Right forelimb (tissue), 1 donor: ENCODE results near the gene GATAD2A.

ENCODE experiments used
- DNase-seq: peaks from one replicate; pipeline ENCODE4 v3.0.0-alpha.2; 2018

The GATAD2A gene

DNA sequence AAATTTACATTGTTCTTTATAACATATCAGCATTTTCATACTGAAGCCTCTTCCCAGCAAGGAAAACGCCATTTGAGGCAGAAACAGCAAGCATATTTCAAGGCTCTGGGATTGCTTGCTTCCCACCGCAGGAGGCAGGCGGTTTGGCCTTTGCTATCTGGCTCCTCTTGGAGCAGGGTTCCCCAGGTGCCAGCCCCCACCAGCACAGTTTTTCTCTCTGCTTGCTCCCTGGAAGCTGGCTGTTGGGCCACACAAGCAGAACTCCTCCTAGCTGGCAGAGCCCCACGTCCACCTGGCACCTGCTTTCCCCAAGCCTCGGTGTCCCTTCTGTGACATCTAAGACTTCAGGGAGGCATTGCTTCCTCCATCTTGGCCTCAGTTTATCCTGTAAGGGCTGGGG is 16.7 kb downstream of the GATAD2A start:
- DNase-seq: no peak

DNA sequence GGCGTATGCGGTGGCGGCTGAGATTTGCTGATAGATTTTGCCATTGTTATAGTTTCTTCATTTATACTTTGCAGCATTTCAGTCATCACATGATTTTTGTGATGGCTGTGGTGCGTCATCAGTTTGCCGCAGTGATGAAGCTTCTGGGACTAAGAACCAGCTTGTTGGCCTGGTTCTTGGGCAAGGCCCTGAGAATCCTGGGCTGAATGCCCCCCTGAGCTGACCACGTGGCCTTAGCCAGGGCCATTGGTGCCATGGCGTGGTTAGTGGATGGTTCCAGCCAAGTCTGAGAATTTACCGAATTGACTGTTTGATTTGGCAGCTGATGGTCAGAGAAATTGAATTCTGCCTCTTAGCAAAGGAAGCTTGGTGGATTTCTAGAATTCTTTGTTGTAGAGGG is 17.8 kb downstream of the GATAD2A start:
- no peak for DNase-seq

GRCh38 chr19:19425170-19425875 is 19.8 kb downstream of the GATAD2A start:
- no peak for DNase-seq

GRCh38 chr19:19426216-19426615 is 20.7 kb downstream of the GATAD2A start:
- DNase-seq: no peak

GRCh38 chr19:19426799-19427198 is 21.3 kb downstream of the GATAD2A start:
- DNase-seq: no peak

- DNase-seq: no peak
These were observed 21.8 kb downstream of the GATAD2A start for GRCh38 chr19:19427302-19427701.

DNA sequence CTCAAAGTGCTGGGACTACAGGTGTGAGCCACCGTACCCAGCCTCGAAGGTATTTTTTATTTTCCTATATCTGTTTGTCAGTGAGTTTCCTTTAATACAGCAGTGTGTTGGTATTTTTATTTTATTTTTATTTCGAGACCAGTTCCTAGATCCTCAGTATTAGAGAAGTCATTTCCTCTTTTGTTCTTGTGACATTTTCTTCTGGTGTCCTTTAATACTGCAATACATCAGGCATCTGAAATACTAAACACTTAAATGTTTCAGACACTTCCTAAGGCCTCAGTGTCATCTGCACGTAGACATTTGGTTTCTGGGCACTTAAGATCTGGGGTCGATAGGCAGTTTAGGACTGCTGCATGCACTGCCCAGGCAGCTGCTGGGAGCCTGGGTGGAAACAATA is 22.5 kb downstream of the GATAD2A start:
- no peak for DNase-seq

DNA sequence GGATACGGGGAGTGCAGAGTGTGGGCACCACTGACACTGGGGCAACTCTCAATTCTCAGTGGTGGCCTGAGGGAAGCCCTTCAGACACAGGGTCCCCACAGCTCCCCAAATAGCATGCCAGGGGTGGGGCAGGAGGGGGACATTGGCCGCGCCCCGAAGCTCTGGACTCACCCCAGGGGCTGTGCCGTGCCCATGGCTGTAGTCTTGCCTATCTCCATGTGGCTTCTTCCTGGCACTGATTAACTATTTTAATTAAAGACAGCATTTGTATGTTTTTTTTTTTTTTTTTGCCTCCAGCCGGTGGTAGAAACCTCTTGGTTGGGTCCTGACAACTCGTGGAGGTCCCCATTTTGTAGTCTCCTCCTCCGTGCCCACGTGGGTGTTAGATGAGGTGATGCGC is 23.3 kb downstream of the GATAD2A start:
- DNase-seq: no peak

- no peak for DNase-seq
These were observed 23.9 kb downstream of the GATAD2A start for GRCh38 chr19:19429361-19429760.

DNA sequence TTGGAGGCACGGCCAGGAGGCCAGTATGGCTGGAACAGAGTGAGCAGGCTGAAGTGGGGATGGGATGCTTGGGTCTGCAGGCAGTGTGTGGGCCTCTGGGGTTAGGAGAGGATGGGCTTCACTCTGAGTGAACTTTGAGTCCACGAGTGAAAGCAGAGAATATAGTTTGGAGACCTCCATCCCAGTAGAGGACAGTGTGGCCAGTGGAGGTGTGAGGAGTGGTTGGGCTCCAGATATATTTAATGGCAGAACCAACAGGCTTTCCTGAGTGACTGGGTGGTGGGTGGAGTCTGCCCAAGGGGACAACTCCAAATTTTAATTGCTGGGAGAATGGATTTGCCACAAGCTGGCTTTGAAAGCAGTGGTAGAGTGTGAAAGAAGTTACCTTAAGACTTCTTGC is 27.3 kb downstream of the GATAD2A start:
- DNase-seq: no peak

GRCh38 chr19:19433666-19434213 is 28.3 kb downstream of the GATAD2A start:
- DNase-seq: no peak

GRCh38 chr19:19434483-19435045 is 29.1 kb downstream of the GATAD2A start:
- DNase-seq: no peak

DNA sequence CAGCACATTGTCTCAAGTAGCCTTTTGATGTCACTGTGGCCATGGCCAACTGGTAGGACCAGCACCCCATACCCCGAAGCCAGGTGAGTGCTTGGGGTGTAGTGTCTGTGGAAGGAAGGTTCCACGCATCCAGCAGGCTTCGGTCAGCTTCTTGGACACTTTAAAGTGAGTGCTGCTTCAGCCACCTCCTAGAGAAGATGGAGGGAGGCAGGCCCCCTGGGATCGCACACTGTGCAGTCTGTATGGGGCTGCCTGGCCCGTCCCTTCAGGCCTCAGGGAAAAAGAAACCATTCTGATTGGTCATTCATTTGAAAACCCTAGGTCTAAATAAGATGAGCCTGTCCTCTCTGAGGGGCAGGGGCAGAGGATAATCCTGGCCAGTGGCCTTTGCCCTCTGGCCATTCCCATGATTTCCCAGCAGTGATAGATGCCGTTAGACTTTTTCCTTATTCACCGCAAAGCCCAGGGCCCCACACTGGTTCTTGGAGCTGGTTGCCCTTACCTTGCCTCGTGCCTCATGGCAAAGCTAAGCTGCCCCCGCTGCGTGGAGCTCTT is 30.7 kb downstream of the GATAD2A start:
- no peak for DNase-seq

GRCh38 chr19:19438366-19439175 is 33.1 kb downstream of the GATAD2A start:
- no peak for DNase-seq

DNA sequence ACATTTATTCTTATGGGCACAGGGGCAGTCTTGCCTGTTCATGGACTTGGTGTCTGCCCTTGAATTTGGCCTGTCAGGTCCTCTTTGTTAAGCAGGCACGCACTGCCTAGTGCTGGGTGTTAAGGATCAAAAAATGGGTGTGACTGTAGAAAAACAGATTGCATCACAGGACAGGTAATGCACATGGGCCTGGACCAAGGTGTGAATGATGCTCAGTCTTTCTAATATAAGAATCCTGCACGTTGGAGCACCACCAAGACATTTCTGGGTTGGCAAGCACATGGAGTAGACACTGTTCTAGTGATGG is 33.7 kb downstream of the GATAD2A start:
- DNase-seq: no peak

- no peak for DNase-seq
These were observed 37.8 kb downstream of the GATAD2A start for GRCh38 chr19:19443283-19443682.

DNA sequence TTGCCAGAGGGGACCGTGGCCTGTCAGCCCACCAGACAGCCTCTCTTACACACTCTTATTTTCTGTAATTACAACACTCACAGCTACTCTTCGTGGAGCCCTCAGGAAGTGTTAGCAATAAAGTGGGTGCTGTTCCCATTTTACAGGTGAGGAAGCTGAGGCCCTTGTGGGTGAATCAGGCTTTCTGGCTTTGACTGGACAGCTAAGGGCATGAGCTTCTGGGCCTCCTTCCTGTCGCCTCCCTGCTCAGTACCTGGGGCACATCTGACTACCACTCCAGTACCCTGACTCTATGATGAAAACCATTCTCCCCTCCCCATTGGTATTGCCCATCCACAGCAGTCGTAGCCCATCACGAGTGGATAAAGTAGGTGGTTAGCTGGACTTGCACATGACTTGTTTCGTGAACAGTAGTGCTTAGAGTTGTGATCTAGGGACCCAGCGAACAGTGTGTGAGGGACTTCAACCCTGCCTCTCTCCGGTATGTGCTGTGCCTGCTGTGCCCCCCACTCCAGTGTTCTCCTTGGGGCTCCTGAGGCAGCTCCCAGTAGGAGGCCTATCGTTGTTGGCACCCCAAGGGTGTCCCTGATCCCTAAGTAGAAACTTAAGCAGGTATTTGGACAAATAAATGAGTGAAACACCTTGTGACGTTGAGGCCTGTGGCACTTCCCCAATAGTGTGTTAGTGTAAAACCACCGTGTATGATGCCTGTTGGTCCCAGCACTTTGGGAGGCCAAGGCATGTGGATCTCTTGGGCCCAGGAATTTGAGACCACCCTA is 38.6 kb downstream of the GATAD2A start:
- DNase-seq: no peak

DNA sequence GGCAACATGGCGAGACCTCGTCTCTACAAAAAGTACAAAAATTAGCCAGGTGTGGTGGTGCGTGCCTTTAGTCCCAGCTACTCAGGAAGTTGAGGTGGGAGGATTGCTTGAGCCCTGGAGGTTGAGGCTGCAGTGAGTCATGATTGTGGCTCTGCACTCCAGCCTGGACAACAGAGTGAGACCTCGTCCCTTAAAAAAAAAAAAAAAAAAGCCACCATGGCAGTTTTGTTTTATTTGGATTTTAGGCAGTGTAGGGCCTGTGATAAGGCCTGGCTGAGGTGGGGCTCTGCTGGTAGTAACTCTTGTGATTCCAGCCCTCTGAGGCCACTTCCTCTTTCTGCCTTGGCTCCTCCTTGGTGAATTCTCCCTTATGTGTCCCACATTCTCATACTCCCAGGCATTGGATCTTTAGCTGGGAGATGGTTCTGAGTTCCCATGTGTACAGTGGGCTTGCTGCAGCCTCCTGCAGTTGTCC is 39.2 kb downstream of the GATAD2A start:
- no peak for DNase-seq

- DNase-seq: no peak
These were observed 39.8 kb downstream of the GATAD2A start for GRCh38 chr19:19445288-19445687.

DNA sequence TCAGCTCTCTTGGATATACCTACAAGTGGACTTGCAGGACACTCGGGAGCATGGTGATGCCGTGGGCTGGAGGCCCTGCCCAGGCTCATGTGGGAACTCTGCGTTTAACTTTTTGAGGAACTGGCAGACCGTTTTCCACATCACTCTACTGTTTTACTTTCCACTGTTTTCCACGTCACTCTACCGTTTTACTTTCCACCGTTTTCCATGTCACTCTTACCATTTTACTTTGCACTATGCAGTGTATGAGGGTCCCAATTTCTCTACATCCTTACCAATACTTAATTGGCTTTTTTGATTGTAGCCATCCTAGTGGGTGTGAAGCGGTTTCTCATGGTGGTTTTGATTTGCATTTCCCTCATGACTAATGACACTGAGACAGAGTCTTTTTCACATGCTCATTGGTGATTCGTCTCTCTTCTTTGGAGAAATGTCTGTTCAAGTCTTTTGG is 40.5 kb downstream of the GATAD2A start:
- DNase-seq: no peak

GRCh38 chr19:19446655-19447437 is 41.4 kb downstream of the GATAD2A start:
- DNase-seq: no peak
